NCI-H2196 (cell line): Measurements from ENCODE around the gene SQSTM1.

Experiments
- DNase-seq: peaks from one replicate; lab custom pipeline; 2025; ENCODE audit not compliant: unreplicated experiment; lab: John Stamatoyannopoulos, UW

Gene SQSTM1

DNA sequence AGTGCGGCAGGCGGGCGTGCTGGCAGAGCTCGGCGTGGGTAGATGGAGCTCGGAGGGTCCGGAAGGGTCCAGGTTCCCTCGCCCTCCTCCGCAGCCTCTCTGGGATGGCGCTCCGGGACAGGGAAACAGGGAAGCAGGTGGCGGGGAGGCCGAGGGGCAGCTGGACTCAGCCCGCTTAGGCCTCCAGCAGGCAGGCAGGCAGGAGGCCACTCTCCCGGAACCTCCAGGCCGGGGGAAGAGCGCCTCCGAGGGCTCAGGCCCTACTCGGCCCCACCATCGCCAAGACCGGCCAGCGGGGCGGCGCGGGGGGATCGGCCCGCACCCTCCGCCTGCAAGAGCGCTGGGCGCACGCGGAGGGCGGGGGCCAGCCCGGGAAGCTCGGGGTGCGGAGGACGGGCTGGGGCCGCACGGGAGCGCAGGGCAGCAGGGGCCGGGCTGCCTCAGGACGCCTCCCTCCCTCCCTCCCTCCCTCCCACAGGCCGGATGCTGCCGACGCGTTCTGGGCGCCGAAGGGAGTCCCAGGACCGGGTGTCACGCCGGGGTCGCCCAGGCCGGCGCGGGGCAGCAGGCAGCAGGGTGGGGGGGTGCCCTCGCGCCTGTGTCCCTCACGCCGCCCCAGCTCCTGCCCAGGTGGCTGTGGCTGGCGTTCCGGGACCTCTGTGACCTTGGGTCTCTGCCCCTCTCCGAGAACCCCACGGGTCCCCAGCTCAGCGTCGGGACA lies 15.0 kb upstream of the SQSTM1 start:
- no peak for DNase-seq

DNA sequence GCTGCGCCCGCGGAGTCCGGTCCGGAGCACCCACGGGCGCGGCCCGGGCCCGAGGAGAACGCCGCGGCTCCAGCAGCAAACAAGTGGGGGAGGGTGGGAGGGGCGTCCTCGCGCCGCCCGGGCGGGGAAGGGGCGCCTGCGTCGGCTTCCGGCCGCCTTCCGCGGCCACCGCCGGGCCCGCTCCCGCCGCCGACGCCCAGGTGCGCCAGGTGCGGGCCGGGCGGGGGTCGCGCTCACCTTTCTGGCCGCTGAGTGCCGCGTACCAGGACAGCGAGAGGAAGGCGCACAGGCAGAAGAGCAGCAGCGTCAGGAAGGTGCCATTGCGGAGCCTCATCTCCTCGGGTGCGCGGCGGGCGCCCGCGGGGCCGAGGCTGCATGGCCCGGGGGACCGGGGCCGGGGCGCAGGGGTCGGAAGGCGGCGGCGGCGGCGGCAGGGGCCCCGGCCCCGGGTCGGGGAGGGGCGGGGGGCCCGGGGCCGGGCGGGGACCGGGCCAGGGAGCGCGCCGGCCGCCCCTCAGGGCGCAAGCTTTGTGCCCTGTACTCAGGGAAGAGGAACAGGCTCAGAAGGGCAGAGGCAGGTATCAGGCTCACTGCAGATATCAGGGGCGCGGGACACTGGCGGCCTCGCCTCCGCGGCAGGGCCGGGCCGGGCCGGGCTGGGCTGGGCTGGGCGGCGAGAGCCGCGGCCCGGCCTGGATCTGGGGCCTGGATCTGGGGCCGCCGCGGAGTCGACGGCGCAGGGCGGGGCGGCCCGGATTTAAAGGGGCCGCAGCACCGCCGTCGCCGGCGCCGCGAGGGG lies 14.3 kb upstream of the SQSTM1 start, which contains the start of gene MGAT4B:
Gene MGAT4B, minus strand, starts transcription at position 617 of the 799 bp plus-strand sequence. Its CDS starts 283 bp downstream, at position 334.
- DNase-seq: peak; percentile 74

DNA sequence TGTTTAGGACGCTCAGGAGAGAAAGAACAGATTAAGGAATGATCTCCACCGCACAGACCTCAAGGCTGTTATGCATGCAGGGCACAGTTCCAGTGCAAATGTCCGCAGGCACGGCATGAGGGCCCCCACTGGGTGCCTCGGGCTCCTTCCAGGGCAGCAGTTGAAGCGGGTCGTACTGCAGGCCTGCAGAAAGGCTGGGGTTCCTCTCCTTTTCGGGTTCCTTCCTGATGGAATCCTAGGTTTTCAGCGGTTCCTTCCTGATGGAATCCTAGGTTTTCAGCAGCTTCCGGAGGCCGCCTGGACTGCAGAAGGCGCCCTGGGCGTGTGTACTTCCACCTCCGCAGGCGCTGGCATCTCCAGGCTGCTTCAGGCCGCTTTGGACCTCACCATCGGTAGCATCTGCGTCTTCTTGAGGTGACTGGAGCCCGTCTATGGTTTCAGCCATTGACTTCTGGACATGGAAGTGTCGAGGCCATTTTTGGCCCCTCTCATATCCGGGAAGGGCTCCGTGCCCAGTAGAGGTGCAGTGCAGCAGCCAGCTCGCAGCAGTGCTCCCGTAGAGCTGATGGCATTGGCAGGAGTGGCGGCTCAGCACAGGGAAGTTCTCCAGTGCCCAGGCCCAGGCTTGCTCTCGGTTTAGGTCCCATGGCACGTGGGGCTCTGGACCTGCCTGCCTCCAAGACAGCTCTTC lies 8.4 kb upstream of the SQSTM1 start:
- no peak for DNase-seq

DNA sequence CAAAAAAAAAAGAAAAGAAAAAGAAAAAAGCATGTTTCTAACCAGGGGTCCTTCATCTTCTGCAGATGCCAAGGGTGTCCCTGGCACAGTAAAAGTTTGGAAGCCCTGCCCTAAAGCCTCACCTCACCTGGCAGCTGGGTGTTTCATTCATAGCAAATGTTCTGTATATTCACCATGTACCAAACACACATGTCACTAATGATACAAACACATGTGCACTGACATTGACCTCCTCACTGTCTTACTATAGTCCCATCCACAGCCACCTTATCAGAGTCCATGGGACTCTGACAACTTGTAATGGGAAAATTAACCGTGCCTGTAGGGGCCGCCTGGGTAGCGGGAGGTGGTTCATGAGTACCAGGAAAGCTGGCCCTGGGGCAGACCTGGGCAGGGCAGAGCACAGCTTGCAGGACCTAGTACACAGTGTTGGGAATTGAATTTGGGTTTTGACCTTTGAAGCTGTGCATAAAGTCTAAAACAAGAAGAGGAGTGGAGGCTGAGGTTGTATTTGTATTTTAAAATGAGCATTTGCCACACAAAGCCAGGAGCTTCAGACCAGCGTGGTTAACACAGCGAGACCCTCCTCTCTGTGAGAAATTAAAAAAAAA lies 7.6 kb upstream of the SQSTM1 start:
- DNase-seq: no peak

DNA sequence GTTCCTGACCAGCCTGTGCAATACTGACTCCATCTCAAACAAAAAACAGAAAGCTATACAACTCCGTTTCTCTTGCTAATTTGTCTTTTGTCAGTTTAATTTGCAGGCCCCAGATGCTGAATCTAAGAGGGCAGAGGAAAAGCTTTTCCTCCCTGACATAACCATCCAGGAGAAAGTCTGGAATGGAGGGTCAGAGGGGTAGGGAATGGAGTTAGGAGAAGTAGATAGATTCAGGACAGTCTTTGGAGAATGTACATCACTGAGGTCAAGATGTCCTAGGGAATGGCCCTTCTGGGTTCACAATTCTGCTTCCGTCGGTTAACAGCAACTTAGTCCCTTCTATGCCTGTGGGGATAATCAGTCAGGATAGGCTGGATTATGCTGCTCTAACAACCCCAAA lies 6.6 kb upstream of the SQSTM1 start:
- no peak for DNase-seq

DNA sequence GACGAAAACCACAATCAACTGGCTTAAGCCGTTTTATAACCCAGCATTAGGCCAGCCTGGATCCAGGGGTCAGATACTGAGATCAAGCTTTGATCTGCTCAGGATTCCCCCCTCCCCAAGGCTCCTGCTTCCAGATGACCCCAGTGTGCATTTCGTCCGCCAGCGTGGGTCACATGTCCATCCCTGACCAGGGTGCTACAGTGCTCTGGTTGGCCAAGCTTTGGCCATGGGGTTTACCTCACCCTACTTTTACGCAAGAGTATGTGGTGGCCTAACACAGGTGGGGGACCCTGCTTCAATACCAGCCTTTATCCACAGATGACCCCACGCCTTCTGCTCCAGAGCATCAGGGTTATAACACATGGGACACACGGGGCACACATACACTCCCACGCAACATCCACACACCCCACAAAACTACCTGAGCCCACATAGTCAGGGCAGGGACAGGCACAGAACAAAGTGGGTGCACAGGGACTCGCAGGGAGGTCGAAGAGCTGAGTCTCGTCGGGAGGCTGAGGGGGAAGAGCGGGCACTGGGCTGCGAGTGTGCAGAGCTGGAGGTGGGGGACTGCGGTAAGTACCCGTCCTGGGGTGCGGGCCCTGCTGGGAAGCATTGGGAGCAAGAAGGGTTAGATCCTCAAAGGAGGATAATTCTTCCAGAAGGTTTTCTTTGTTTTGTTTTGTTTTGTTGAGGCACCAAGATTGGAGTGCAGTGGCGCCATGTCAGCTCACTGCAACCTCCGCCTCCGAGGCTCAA lies 5.0 kb upstream of the SQSTM1 start:
- no peak for DNase-seq

DNA sequence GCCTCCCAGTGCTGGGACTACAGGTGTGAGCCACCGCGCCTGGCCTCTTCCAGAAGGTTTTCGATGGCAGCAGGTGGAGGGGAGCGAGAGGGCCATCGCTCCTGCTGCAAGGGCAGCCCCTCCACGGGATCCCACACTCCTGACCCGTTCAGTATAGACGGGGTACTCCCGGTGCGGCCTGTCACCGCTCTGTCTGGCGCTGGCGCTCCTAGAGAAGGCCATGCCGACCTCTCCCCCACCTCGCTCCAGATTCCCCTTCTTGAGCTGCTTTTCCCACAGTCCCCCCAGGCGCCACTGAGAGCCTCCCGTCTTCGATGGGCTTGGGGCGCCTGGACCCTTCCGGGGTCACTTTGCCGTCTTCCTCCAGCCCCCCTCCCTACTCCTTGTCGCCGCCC lies 4.3 kb upstream of the SQSTM1 start:
- no peak for DNase-seq

DNA sequence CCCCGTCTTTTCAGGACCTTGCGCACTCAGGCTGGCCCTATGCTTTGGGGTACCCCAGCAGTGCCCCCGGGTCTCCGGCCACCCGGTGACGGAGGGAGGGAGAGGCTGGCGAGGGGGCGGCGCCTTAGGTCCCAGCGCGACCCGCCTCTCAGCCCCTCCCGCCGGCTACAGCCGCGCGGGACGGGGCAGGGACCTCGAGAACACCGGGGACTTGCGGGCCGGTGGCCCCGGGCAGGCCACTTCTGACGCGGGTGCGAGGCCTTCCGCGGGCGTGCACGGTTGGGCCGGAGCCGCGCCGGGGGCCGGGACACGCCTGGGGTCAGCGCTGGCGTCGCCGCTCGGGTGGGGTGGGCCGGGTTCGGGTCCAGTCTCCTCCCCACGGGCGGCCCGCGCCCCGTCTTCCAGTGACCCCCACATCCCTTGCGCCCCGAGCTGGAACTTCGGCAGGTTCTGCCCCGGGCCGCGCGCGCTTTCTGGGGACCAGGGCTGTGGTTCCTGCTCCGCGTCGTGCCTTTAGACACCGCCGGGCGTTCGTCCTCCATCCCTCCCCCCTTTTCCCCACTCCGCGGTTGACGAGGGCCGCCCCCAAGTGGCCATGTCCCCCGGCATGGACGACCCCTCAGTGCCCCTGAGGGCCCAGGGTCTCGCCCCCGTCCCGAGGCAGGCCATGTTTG lies 3.8 kb upstream of the SQSTM1 start:
- no peak for DNase-seq

DNA sequence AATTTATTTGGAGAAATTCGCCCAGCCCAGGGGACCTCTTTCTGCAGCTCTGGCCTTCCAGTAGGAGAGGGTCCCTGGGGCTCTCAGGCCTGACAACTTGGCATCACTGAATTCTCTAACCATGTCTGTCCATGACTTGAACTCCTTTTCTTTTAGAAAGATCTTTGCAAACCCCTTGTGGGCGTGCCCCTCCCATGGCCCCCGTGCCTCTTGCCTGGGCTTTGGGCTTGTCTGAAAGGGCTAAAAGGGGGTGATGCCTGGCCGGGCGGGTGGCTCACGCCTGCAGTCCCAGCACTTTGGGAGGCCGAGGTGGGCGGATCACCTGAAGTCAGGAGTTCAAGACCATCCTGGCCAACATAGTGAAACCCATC lies 3.2 kb upstream of the SQSTM1 start:
- DNase-seq: no peak

DNA sequence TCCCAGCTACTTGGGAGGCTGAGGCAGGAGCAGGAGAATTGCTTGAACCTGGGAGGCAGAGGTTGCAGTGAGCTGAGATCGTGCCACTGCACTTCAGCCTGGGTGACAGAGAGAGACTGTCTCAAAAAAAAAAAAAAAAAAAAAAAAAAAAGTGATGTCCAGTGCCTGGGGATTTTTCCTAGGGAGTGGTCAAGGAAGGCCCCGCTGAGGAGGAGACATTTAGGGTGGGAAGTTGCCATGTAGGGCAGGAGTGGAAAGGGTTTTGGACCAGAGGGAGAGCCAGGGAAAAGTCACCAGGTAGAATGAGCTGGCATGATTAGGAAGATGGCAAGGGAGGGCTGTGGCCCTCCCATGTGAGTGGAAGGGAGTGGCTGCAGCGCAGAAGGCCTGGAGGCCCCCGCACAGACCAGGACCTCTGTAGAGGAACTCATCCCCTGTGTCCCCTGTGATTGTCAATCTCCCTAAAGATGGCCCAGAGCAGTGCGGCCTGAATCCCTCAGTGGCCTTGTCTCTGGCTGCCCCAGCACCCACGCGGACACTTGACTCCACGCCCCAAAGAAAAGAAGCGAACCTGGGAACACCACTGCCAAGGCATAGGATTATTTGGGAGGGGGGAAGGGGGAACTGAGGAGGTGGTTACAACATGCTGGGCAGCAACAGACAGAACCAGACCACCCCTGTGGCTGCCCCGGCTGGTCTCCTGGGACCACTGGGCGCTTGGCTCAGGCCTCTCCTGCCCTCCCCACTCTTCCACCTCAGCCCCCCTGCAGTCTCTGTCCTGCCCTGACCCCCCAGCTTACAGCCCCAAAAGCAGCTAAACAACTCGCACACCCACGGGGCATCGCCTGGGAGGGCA lies 2.6 kb upstream of the SQSTM1 start:
- no peak for DNase-seq

DNA sequence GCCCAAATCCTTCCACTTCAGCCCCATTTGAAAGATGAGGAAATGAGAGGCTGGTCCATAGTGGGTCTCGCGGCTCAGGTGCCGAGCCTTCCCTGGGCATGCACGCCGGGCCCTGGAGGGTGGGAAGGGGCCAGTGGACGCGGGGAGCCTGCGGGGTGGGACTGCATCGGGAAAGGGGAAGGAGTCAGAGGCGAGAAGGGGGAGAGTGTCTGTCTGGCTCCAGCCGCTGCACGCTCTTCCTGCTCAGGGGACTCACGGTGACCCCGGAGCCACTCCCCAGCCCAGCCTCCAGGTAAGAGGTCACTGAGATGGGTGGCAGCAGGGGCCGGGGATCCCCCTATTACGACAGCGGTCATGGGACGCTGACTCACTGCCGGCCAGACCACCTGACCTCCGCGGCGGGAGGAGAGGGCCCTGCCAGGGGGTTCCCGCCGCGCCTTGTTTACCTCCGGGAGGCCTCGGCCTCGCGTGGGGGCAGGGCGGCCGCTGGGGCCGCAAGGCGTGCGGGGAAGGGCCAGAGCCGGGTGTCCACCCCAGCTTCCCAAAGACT lies 1.9 kb upstream of the SQSTM1 start:
- DNase-seq: peak; percentile 92

DNA sequence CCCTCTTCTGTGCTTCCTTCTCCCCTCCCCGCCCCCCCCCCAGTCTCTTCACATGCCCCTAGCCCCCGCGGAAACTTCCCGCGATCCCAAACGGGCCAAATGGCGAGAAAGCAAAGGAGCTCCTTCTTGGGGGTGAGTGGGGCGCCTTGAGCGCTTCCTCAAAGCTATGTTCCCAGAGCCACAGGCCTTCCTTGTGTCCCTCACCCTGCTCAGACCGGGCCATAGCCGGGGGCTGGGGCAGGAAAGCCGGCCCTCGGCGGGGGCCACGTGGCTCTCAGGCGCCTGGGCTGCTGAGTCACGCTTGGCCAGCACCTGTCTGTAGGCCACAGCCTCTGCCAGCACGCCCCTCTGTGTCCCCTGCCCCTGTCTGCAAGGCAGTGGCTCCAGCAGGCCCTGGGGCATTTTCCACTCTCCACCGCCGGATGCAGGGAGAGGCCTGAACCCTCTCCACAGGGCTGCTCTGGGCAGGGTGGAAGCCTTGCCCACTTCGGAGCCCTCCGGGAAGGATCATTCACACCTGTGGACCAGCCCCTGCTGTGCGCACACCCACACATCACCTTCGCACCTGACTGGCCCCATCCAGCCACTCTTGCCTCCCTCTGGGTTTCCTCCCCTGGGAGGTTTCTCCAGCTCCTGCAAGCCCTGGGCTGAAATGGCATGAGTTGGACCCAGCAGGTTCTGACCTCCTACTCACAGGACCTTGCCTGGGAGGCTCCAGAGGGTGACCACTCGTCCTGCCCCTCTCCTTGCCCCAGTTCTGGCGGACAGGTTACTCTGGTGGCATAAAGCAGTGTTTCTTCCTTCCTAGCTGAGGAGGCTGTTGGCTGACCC lies 1.2 kb upstream of the SQSTM1 start:
- DNase-seq: peak; percentile 75

DNA sequence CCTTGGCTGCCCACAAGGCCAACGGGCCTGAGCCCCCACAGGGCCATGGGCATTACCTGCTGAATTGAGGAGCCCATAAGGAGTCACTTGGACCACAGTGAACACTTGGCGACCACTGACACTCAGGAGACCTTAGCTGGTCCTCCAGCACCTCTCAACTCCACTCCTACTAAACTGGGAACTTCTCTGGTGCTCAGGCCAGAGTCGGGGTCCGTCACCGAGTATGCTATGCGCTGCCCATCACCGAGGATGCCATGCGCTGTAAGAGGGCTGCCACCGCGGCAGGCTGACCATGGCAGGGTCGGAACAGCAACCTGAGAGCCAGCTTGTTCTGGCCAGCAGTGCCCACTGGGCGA lies 600 bp upstream of the SQSTM1 start:
- DNase-seq: peak; percentile 41

DNA sequence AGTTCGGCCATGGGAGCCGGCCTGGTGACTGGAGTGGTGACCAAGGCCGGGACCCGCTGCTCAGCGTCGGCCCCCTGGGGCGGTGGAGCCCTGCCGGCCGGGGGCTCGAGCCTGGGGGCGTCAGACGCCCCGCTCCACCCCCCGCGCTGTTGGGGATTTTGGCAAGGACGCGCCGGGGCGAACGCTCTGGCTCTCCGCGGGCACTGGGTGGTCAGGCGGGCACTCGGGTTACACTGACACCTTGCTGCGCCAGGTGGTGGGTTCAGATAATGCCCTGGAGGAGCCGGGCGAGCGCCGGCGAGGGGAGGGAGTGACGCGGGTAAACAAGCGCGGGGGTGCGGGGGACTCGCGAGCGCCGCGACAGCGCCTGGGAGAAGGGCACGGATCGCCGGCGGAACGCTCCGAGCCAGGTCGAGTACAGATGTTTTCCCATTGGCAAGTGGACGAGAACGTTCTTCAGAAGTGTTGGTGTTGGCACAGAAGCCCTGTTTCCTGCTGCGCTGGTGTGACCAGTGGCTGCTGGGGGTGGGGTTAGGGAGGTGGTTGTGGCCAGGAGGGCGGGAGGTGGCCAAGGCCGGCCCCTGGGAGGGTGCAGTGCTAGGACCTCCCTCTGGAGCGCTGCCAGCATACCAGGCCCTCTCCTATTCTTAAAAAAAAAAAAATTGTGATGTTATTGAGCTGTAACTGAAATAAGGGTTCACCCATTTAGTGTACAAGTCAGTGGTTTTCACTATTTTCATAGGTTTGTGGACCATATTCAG lies 773 bp downstream of the SQSTM1 start:
- DNase-seq: peak; percentile 92

DNA sequence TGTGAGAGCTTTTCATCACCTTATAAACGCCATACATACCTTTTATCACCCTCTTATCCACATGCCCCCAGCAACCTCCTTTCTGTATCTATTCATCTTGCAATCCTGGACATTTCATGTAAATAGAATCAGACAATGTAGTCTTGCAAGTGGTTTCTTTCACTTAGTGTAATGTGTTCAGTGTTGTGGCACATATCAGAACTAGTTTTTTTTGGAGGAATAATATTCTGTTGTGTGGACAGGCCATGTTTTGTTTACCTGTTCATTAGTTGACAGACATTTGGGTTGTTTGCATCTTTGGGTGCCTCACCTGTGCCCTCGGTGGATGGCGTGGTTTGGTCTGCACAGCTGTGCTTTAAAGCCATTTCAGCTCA lies 1.3 kb downstream of the SQSTM1 start:
- no peak for DNase-seq

DNA sequence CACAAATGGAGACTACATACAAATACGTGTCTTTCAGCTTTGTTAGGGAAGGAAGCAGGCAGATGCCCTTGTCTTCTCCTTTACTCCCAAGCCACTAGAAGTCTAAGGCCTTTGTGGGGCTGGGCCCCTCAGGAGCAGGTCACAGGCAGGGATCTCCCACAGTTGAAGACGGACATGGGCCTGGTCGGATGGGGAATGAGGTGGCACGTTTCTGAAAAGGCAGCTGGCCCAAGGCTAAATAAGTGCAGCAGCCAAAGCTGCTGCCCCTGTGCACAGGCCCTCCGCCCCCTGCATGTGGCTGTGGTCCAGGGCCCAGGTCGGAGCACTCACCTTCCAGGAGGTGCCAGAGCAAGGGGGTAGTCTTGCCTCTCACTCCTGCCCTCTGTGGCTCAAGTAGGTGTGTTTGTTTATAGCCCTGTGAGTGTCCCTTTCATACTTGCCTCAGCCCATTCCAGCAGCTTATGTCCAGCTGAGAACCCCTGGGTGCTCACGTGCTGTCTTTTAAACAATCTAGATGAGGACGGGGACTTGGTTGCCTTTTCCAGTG lies 1.8 kb downstream of the SQSTM1 start:
- DNase-seq: no peak
